Measurements from ENCODE around the gene ACAA2.

DNA sequence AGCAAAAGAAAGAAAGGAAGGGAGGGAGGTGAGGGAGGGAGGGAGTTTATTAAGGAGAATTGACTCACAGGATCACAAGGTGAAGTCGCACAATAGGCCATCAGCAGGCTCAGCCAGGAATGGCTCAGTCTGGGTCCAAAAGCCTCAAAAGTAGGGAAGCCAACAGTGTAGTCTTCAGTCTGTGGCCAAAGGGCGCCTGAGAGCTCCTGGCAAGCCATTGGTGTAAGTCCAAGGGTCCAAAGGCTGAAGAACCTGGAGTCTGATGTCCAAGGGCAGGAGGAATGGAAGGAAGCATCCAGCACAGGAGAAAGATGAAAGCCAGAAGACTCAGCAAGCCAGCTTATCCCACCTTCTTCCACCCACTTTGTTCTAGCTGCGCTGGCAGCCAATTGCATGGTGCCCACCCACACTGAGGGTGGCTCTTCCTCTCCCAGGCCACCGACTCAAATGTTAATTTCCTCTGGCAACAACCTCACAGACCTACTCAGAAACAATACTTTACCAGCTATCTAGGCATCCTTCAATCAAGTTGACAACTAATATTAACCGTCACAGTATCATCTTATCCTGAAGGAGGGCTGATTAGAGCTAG is 5.8 kb upstream of the ACAA2 start:
- TF ChIP-seq, protein P1, sequence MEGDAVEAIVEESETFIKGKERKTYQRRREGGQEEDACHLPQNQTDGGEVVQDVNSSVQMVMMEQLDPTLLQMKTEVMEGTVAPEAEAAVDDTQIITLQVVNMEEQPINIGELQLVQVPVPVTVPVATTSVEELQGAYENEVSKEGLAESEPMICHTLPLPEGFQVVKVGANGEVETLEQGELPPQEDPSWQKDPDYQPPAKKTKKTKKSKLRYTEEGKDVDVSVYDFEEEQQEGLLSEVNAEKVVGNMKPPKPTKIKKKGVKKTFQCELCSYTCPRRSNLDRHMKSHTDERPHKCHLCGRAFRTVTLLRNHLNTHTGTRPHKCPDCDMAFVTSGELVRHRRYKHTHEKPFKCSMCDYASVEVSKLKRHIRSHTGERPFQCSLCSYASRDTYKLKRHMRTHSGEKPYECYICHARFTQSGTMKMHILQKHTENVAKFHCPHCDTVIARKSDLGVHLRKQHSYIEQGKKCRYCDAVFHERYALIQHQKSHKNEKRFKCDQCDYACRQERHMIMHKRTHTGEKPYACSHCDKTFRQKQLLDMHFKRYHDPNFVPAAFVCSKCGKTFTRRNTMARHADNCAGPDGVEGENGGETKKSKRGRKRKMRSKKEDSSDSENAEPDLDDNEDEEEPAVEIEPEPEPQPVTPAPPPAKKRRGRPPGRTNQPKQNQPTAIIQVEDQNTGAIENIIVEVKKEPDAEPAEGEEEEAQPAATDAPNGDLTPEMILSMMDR (conservative IDR thresholded peaks at IDR 0.05; ENCODE audit: low read depth, low read length), result no peak
- no peak for TF ChIP-seq EZH2 (IDR thresholded peaks at IDR 0.05; ENCODE audit: low read length, unreplicated experiment)
